Ishikawa (cell line): ENCODE data around the gene MADCAM1.

Experiments
- CEBPB ChIP-seq: IDR thresholded peaks from 2 replicates; pipeline ENCODE4 v1.6.1; 2012
- CREB1 ChIP-seq: IDR thresholded peaks from 2 replicates; pipeline ENCODE4 v1.6.1; 2012; ENCODE audit warnings: low read depth
- EGR1 ChIP-seq: IDR thresholded peaks from 2 replicates; pipeline ENCODE4 v1.6.1; 2012
- EP300 ChIP-seq: IDR thresholded peaks from 2 replicates; pipeline ENCODE4 v1.6.1; 2012; ENCODE audit warnings: borderline replicate concordance
- FOXM1 ChIP-seq: IDR thresholded peaks from 2 replicates; pipeline ENCODE4 v1.6.1; 2012; ENCODE audit warnings: low read depth, borderline replicate concordance
- NFIC ChIP-seq: IDR thresholded peaks from 2 replicates; pipeline ENCODE4 v1.6.1; 2012
- RAD21 ChIP-seq: IDR thresholded peaks from 2 replicates; pipeline ENCODE4 v1.6.1; 2012; ENCODE audit warnings: low read depth
- TAF1 ChIP-seq: IDR thresholded peaks from 2 replicates; pipeline ENCODE4 v1.6.1; 2012; ENCODE audit warnings: low read depth, mild to moderate bottlenecking
- TCF12 ChIP-seq: IDR thresholded peaks from 2 replicates; pipeline ENCODE4 v1.6.1; 2012; ENCODE audit warnings: low read depth
- TEAD4 ChIP-seq: IDR thresholded peaks from 2 replicates; pipeline ENCODE4 v1.6.1; 2012
- YY1 ChIP-seq: IDR thresholded peaks from 2 replicates; pipeline ENCODE4 v1.6.1; 2012; ENCODE audit warnings: low read depth
- ZBTB7A ChIP-seq: IDR thresholded peaks from 2 replicates; pipeline ENCODE4 v1.6.1; 2012; ENCODE audit warnings: low read depth
- TF ChIP-seq, protein P1 (sequence below): IDR thresholded peaks from 2 replicates; pipeline ENCODE4 v1.6.1; 2012; ENCODE audit warnings: low read depth, mild to moderate bottlenecking
- TF ChIP-seq, protein P2 (sequence below): IDR thresholded peaks from 2 replicates; pipeline ENCODE4 v1.6.1; 2012
- TF ChIP-seq, protein P3 (sequence below): IDR thresholded peaks from 2 replicates; pipeline ENCODE4 v1.6.1; 2012

MADCAM1 gene

DNA sequence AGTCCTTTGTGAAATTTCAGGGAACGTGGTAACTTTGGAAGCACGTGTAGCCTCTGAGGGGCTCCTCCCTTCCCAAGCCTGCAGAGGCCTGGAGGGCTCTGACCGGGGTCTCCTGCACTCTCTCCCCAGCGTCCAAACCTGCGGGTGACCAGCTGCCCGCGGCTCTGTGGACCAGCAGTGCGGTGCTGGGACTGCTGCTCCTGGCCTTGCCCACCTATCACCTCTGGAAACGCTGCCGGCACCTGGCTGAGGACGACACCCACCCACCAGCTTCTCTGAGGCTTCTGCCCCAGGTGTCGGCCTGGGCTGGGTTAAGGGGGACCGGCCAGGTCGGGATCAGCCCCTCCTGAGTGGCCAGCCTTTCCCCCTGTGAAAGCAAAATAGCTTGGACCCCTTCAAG, 8.3 kb downstream of the MADCAM1 start:
- no peak for TF ChIP-seq CREB1
- TF ChIP-seq EP300 = no peak
- TF ChIP-seq, protein P1, sequence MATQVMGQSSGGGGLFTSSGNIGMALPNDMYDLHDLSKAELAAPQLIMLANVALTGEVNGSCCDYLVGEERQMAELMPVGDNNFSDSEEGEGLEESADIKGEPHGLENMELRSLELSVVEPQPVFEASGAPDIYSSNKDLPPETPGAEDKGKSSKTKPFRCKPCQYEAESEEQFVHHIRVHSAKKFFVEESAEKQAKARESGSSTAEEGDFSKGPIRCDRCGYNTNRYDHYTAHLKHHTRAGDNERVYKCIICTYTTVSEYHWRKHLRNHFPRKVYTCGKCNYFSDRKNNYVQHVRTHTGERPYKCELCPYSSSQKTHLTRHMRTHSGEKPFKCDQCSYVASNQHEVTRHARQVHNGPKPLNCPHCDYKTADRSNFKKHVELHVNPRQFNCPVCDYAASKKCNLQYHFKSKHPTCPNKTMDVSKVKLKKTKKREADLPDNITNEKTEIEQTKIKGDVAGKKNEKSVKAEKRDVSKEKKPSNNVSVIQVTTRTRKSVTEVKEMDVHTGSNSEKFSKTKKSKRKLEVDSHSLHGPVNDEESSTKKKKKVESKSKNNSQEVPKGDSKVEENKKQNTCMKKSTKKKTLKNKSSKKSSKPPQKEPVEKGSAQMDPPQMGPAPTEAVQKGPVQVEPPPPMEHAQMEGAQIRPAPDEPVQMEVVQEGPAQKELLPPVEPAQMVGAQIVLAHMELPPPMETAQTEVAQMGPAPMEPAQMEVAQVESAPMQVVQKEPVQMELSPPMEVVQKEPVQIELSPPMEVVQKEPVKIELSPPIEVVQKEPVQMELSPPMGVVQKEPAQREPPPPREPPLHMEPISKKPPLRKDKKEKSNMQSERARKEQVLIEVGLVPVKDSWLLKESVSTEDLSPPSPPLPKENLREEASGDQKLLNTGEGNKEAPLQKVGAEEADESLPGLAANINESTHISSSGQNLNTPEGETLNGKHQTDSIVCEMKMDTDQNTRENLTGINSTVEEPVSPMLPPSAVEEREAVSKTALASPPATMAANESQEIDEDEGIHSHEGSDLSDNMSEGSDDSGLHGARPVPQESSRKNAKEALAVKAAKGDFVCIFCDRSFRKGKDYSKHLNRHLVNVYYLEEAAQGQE = no peak

DNA sequence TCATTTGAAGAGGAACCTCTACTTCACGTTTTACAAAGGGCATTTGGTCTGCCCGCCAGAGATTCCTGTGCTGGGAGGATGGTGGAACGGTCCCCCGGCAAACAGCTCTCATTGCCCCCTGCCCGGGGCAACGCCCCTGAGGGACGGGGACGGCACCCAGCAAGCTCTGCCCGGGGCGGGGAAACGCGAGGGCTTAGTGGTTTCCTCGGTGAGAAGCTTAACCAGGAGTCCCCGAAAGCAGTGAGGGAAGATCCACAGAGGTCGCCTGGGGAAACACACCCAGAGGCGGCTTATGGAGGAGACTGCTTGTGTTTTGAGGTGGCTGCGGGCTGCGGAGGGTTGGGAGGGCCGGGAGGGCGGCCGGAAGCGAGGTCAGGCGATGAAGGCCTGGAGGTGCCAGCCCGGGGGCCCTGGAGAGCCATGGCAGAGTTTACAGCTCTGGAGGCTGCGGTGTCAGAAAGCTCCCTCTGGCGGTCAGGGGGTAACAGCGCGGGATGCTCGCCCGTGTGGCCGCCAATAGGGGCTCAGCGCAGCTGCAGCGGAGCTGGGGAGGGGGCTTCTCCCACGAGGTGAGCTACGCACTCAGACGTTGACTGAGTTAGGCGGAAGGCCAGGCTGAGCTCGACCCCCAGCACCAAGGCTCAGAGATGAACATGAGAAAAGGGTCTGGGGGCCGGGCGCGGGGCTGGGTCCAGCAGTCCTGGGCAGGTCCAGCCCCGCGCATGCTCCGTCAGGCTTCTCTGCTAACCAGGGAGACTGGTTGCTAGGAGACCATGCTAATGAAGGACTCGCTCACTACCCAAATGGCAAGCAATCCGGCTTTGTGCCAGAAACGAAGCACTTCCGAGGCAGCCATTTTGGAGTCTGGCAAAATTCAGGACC, 10.4 kb downstream of the MADCAM1 start:
- peak; percentile 68 for TF ChIP-seq RAD21
- TF ChIP-seq NFIC = peak; percentile 89
- TF ChIP-seq CREB1 = no peak
- peak; percentile 100 for TF ChIP-seq ZBTB7A
- TF ChIP-seq, protein P2, sequence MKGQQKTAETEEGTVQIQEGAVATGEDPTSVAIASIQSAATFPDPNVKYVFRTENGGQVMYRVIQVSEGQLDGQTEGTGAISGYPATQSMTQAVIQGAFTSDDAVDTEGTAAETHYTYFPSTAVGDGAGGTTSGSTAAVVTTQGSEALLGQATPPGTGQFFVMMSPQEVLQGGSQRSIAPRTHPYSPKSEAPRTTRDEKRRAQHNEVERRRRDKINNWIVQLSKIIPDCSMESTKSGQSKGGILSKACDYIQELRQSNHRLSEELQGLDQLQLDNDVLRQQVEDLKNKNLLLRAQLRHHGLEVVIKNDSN = 0 out of 2 replicates have a peak, but pooled peaks have one; percentile 11
- no peak for TF ChIP-seq TCF12

DNA sequence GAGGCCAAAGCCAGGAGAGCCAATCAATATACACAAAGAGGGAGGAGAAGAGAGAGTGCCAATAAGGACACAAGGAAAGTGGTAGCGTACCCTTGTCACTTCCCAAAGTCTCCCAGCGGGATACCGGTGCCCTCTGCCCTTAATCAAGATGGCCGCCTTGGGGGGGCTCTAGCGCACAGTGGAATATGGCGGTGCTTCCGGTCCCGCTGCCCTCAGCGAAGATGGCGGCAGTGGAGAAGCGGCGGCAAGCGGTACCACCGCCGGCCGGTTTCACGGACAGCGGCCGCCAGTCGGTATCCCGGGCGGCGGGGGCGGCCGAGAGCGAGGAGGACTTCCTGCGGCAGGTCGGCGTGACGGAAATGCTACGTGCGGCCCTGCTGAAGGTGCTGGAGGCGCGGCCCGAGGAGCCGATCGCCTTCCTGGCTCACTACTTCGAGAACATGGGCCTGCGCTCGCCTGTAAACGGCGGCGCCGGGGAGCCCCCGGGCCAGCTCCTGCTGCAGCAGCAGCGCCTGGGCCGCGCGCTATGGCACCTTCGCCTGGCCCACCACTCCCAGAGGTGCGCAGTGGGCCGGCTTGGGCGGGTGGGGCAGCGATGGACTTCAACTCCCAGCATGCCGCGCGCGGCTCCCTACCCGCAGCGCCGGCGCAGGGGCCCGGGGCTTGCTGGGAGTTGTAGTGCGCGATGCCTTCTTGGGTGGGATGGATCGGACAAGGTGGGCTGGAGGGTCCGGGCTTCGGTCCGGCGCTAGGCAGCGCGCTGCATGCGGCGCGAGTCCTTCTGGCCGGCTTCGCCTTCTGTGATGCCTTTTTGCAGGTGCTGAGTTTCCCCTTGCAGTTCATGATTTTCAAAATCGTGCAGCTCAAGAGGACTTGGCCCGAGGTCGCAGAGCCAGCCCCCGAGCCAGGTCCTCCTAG, 11.3 kb downstream of the MADCAM1 start, which contains the start of gene TPGS1:
Gene TPGS1 (plus strand): TSS at position 212 of the 918 bp plus-strand sequence. CDS start 10 bp downstream, at position 222.
- TF ChIP-seq TEAD4 (no peak), EGR1 (peak; percentile 99), TCF12 (peak; percentile 69), FOXM1 (no peak), ZBTB7A (no peak; the same call in 1 of the 2 replicates), NFIC (peak; percentile 77), TAF1 (peak; percentile 97), YY1 (peak; percentile 100), CREB1 (peak; percentile 59), EP300 (no peak)

DNA sequence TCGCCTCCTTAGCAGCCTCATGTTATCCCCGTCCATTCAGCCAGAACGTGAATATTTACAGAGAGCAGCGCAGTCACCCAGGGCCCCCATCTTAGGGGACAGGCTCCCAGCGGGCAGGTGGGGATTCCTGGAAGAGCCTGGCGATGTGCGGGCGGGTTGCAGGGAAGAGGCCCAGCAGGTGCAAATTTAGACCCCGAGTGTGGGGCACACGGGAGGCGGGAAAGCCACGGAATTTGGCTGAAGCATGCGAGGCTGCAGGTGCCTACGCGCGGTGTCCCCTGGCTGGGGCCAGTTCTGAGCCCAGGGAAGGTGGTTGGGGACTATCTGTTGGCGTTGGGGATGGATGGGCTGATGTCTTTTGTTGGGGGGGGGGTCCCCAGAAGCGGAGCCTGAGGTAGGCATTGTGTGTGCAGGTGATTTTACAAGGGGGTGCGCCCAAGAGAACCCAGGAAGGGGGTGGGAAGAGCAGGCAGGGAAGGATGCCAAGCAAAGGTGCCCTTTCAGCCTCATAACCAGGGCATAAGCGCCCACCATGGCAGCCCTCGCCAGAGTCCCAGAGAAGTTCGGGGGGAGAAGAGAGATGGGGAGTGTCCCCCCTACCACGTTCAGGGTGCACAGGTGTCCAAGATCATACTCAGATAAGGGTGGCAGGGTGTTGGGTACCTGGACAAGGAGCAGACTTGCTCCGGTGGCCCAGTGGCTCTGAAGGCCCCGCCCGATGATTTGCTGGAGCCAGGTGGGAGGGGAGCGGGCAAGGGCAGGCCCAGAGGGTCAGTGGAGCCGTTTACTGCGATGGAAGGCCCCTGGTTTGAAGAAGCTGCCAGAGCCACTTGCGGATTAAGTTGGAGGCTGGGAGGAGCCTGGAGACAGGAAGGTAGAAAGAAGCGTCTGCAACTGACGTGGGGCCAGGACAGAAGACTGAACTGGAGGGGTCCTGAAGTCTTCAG, 12.2 kb downstream of the MADCAM1 start:
- no peak for TF ChIP-seq EP300
- no peak for TF ChIP-seq TAF1

DNA sequence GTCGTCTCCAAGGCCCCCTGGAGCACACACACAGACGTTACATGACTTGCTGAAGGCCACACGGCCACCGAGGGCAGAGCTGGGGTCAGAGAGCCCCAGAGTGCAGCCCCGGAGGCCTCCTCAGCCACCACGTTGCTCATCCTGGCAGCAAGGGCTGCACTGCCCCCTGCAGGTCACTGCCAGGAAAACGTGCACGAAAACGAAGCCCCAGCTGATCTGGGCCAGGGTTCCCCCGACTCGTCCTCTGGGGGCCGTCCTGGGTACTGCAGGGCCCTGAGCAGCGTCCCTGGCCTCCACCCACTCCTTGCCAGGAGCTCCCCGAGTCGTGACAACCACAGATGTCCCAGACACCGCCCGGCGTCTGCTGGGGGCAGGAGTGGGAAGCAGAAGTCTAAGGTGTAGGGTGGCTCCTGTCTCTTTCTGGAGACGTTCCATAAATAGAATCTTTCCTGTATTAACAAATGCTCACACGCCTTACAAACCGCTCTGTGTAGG, 14.4 kb downstream of the MADCAM1 start:
- TF ChIP-seq ZBTB7A (no peak), TCF12 (no peak), RAD21 (peak; percentile 63), TAF1 (no peak), YY1 (no peak), TEAD4 (no peak)
- TF ChIP-seq, protein P3, sequence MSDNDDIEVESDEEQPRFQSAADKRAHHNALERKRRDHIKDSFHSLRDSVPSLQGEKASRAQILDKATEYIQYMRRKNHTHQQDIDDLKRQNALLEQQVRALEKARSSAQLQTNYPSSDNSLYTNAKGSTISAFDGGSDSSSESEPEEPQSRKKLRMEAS = peak; percentile 72

DNA sequence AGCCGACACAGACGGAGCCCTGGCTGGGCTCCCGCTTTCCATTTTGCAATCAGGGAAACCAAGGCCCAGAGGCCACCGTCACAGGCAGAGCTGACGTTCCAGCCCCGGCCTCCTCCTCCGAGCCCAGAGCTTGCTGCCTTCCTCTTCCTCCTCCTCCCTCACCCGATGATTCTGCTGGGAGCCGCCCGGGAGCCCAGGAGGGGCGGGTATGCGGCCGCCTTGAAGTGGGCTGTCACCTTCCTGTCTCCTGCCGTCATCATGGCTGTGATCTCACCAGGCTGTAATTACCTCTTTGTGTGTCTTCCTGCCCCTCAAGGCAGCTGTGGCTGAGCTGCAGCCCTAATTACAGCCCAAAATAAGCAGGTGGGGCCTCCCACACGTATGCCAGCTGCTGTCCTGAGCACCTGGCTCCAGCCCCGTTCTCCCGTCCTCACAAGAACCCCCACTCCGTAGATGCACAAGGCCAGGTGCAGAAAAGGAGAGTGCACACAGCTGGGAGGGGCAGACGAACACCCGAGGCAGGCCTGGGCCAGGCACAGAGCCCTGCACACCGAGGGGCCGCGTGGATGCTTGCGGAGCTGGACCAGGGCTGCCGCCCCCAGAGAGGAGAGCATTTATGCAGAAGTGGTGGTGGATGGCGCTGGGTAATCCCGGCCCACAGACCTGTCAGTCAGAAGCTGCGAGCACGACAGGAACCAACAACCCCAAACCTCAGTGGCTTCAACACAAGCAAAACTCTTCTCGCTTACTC, 15.0 kb downstream of the MADCAM1 start:
- TF ChIP-seq EGR1 (no peak), RAD21 (no peak), FOXM1 (no peak), TEAD4 (no peak), ZBTB7A (no peak), TAF1 (no peak), TCF12 (no peak), NFIC (no peak), EP300 (no peak), CEBPB (no peak), YY1 (no peak), CREB1 (no peak)
- TF ChIP-seq, protein P3 = no peak
- TF ChIP-seq, protein P2 = no peak
- TF ChIP-seq, protein P1 = no peak
